ENCODE measurements around the gene TTC12. TPM values are rescaled to one million over a fixed set of nuclear protein-coding genes. Genes with fewer than 3 reads are reported as not detected.

Gene TTC12
- total and polyA plus RNA-seq, 10 of the 15 experiments (the other 5 are each of a cell fraction or from before 2014, with no cell fraction given) = 3.7 to 14.0 (median 8.1) TPM

DNA sequence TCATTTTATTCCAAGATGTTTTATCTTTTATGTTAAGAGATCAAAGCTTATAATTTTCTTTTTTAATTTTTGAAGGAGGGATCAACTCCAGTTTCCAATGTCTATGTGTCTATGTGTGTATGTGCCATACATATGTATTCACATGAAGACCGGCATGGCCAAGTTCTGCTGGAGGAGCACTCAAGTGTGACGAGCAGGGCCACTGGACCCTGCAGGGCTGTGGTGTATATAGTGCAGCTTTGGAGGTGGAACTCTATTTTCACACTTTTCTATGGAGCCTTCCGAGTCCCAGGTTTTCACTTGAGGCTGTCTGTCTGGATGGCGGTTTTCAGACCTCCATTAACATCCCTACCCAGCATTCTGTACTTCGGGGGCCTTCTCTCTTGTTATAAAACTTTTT lies 36.5 kb upstream of the TTC12 start:
- Histone ChIP-seq H3K4me1 (ENCODE audit: control insufficient read depth, insufficient read depth, low read length) (no peaks in the 10 kb centered on the region), H3K27ac (ENCODE audit: control insufficient read depth, insufficient read depth) (no peak overlapping the region), H2AFZ (ENCODE audit: control insufficient read depth, low read depth, low read length) (no peak overlapping the region), H3K79me2 (ENCODE audit: control insufficient read depth, insufficient read depth, low read length) (no peaks in the 10 kb centered on the region), H3K27me3 (replicated peaks in 1 of 2; ENCODE audit: control insufficient read depth in 2 of 2, insufficient read depth in 2 of 2, low read length in 1 of 2) (no peaks in the 10 kb centered on the region; a peak in 1 of 4 replicates), H3K4me2 (ENCODE audit: control insufficient read depth, insufficient read depth) (no peak overlapping the region), H3K9ac (ENCODE audit: control insufficient read depth, insufficient read depth, low read length) (no peak overlapping the region), H3K9me3 (replicated peaks; ENCODE audit: control insufficient read depth, insufficient read depth, low read length) (no peaks in the 10 kb centered on the region), H3K4me3 (no peak overlapping the region), H3K36me3 (ENCODE audit: control insufficient read depth in 2 of 2, insufficient read depth in 2 of 2, low read length in 1 of 2) (no peaks in the 10 kb centered on the region), H4K20me1 (ENCODE audit: control insufficient read depth, insufficient read depth) (no peaks in the 10 kb centered on the region)
- ATAC-seq (no peak), FAIRE-seq (no peak), DNase-seq (ENCODE audit: low read depth, low spot score) (no peak)
- 55% methylated on average over 5 of the region's 5 CpGs for WGBS (ENCODE audit: insufficient coverage, insufficient replicate concordance, low lambda C conversion rate, missing lambda C conversion rate)
- RAD21 ChIA-PET (ENCODE audit: unreplicated experiment) = interaction anchor here (0.6 kb wide), 1 partner anchor 757 kb away, joined by 3 read pairs; no protein-coding TSS in a partner anchor
- intact Hi-C loops (cut with micrococcal nuclease; ENCODE audit: unreplicated experiment) = no loop called here
- CTCF ChIA-PET = no interaction called here
- in situ Hi-C loops (cut with MboI) = no loop called here
- SMC1A ChIA-PET (ENCODE audit: uncharacterized antibody, unreplicated experiment) = interaction anchor here (2.0 kb wide), 1 partner anchor 12 kb away, joined by 8 read pairs; no protein-coding TSS in a partner anchor
- TF ChIP-seq SUZ12 (IDR thresholded peaks at IDR 0.05; ENCODE audit: unreplicated experiment) (no peak), TCF12 (IDR thresholded peaks at IDR 0.05; ENCODE audit: low read depth, low read length) (no peak), FOXM1 (IDR thresholded peaks at IDR 0.05; ENCODE audit: low read depth, low read length) (no peak)
- BruUV-seq (replicated peaks) = no TSS peak
- POLR2A ChIA-PET = no interaction called here

DNA sequence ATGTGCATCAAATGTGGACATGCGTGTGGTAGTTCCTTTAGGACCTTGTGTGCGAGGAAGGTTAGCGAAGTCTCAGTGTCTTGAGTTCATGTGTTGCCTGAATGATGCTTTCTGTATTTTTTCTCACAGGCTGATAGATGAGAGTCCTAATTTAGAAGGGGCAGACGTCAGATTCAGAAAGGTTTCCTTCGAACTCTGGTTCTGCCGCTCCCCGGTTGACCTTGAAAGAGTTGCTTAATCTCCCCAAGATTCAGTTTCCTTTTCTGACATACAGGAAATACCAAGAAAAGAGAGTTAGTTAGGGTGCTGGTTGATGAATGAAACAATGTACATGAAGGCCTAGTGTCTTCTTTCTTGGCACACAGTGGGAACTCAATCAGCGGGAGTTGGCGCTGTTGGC lies 35.9 kb upstream of the TTC12 start:
- in situ Hi-C loops (cut with MboI) = no loop called here
- intact Hi-C loops (cut with micrococcal nuclease; ENCODE audit: unreplicated experiment) = no loop called here
- RAD21 ChIA-PET (ENCODE audit: unreplicated experiment) = interaction anchor here (0.5 kb wide), 1 partner anchor 98 kb away, joined by 3 read pairs; no protein-coding TSS in a partner anchor
- TF ChIP-seq IRF4 (IDR thresholded peaks at IDR 0.05; ENCODE audit: low read depth, low read length) (no peak), NR2C2 (IDR thresholded peaks at IDR 0.05; ENCODE audit: borderline replicate concordance, control insufficient read depth, insufficient read length, low read depth) (no peak), SIX5 (IDR thresholded peaks at IDR 0.05; ENCODE audit: low read depth, low read length, severe bottlenecking) (no peak), EZH2 (IDR thresholded peaks at IDR 0.05; ENCODE audit: borderline replicate concordance, control insufficient read depth, low read depth, low read length) (no peak), ZBED1 (IDR thresholded peaks at IDR 0.05; ENCODE audit: borderline replicate concordance) (no peak), YY1 (IDR thresholded peaks at IDR 0.05; ENCODE audit: low read depth, low read length) (no peak), RFX5 (IDR thresholded peaks at IDR 0.05; ENCODE audit: low read depth, low read length) (no peak), PML (IDR thresholded peaks at IDR 0.05; ENCODE audit: low read length) (no peak), ZNF622 (IDR thresholded peaks at IDR 0.05) (no peak), ZNF207 (IDR thresholded peaks at IDR 0.05; ENCODE audit: borderline replicate concordance) (no peak), GABPA (IDR thresholded peaks at IDR 0.05; ENCODE audit: low read depth) (no peak)
- TF ChIP-seq, protein P1, sequence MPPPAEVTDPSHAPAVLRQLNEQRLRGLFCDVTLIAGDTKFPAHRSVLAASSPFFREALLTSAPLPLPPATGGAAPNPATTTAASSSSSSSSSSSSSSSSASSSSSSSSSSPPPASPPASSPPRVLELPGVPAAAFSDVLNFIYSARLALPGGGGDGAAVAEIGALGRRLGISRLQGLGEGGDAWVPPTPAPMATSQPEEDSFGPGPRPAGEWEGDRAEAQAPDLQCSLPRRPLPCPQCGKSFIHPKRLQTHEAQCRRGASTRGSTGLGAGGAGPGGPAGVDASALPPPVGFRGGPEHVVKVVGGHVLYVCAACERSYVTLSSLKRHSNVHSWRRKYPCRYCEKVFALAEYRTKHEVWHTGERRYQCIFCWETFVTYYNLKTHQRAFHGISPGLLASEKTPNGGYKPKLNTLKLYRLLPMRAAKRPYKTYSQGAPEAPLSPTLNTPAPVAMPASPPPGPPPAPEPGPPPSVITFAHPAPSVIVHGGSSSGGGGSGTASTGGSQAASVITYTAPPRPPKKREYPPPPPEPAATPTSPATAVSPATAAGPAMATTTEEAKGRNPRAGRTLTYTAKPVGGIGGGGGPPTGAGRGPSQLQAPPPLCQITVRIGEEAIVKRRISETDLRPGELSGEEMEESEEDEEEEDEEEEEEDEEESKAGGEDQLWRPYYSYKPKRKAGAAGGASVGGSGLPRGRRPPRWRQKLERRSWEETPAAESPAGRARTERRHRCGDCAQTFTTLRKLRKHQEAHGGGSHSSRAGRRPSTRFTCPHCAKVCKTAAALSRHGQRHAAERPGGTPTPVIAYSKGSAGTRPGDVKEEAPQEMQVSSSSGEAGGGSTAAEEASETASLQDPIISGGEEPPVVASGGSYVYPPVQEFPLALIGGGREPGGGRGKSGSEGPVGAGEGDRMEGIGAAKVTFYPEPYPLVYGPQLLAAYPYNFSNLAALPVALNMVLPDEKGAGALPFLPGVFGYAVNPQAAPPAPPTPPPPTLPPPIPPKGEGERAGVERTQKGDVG (CRISPR knock-in tag; IDR thresholded peaks at IDR 0.05) = no peak

More for the DNA sequence above, 35.9 kb upstream of the TTC12 start:
- DNase-seq (ENCODE audit: low read depth, low spot score) (no peak), FAIRE-seq (no peak), ATAC-seq (no peak)
- no peaks in the 10 kb centered on the region for H3K4me1 ChIP-seq (ENCODE audit: control insufficient read depth, insufficient read depth, low read length)
- no peaks in the 10 kb centered on the region for H4K20me1 ChIP-seq (ENCODE audit: control insufficient read depth, insufficient read depth)
- no peaks in the 10 kb centered on the region for H3K9me3 ChIP-seq (replicated peaks; ENCODE audit: control insufficient read depth, insufficient read depth, low read length)
- CTCF ChIA-PET = no interaction called here
- SMC1A ChIA-PET (ENCODE audit: uncharacterized antibody, unreplicated experiment) = interaction anchor here (2.0 kb wide), 1 partner anchor 11 kb away, joined by 8 read pairs; no protein-coding TSS in a partner anchor
- H3K27me3 ChIP-seq (replicated peaks in 1 of 2; ENCODE audit: control insufficient read depth in 2 of 2, insufficient read depth in 2 of 2, low read length in 1 of 2) = no peaks in the 10 kb centered on the region; a peak in 1 of 4 replicates
- H3K36me3 ChIP-seq (ENCODE audit: control insufficient read depth in 2 of 2, insufficient read depth in 2 of 2, low read length in 1 of 2) = no peaks in the 10 kb centered on the region
- H3K79me2 ChIP-seq (ENCODE audit: control insufficient read depth, insufficient read depth, low read length) = no peaks in the 10 kb centered on the region
- H3K4me3 ChIP-seq = no peak overlapping the region
- WGBS (ENCODE audit: insufficient coverage, insufficient replicate concordance, low lambda C conversion rate, missing lambda C conversion rate) = 86% methylated on average over 9 of the region's 9 CpGs
- no peak overlapping the region for H3K9ac ChIP-seq (ENCODE audit: control insufficient read depth, insufficient read depth, low read length)
- no TSS peak for BruUV-seq (replicated peaks)
- H2AFZ ChIP-seq (ENCODE audit: control insufficient read depth, low read depth, low read length) = no peak overlapping the region
- H3K27ac ChIP-seq (ENCODE audit: control insufficient read depth, insufficient read depth) = no peak overlapping the region
- POLR2A ChIA-PET = no interaction called here
- H3K4me2 ChIP-seq (ENCODE audit: control insufficient read depth, insufficient read depth) = no peak overlapping the region
